ENCODE results near the gene L3MBTL3. TPM values are rescaled to one million over a fixed set of nuclear protein-coding genes. Genes with fewer than 3 reads are reported as not detected.

L3MBTL3 gene
- total and polyA plus RNA-seq, 10 of the 15 experiments (the other 5 are each of a cell fraction or from before 2014, with no cell fraction given), result 0.71 to 9.4 (median 6.2) TPM

DNA sequence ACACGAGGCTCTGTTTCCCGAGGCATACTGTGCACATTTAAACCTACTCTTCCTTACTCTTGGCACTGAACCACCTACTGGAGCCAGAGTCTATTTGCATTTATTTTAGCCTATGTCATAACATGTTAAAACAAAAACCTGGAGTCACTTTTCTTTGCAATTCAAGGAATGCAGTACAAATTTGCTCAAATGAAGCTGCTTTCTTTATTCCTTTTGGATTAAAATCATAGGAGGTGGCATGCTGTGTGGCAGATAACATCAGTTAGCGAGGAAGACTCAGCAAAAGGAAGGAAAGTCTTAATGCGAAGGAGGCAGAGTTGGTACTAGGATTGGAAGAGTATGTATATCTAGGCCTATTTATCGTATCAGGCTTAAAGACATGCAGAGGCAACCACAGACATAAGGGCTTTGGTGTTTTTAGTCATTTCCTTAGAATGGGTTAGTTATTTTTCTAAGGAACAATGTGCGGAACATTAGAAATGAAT is 111.4 kb downstream of the L3MBTL3 start:
- no peak overlapping the region for H2AFZ ChIP-seq (ENCODE audit: control insufficient read depth, low read depth, low read length)
- ChIA-PET POLR2A (no interaction called here), SMC1A (ENCODE audit: uncharacterized antibody, unreplicated experiment) (interaction anchor here (0.6 to 4.2 kb wide), 2 partner anchors 14 to 23 kb away, joined by 3 to 27 read pairs; no protein-coding TSS in a partner anchor), CTCF (interaction anchor here (0.7 to 1.6 kb wide), 4 partner anchors 9 to 109 kb away, joined by 3 to 4 read pairs (median 4); no protein-coding TSS in a partner anchor), RAD21 (ENCODE audit: unreplicated experiment) (interaction anchor here (1.2 kb wide), 1 partner anchor 14 kb away, joined by 3 read pairs; no protein-coding TSS in a partner anchor)
- H3K4me2 ChIP-seq (ENCODE audit: control insufficient read depth, insufficient read depth), result no peak overlapping the region
- no peak overlapping the region for H3K27ac ChIP-seq (ENCODE audit: control insufficient read depth, insufficient read depth)
- peaks cover 6% of the 10 kb centered on the region; the same call in 1 of the 2 replicates for H3K4me1 ChIP-seq (ENCODE audit: control insufficient read depth, insufficient read depth, low read length)
- no peak overlapping the region for H3K9ac ChIP-seq (ENCODE audit: control insufficient read depth, insufficient read depth, low read length)
- ATAC-seq (no peak), FAIRE-seq (no peak), DNase-seq (ENCODE audit: low read depth, low spot score) (no peak)
- no peaks in the 10 kb centered on the region for H3K79me2 ChIP-seq (ENCODE audit: control insufficient read depth, insufficient read depth, low read length)
- no peaks in the 10 kb centered on the region for H3K36me3 ChIP-seq (ENCODE audit: control insufficient read depth in 2 of 2, insufficient read depth in 2 of 2, low read length in 1 of 2)
- no peaks in the 10 kb centered on the region for H3K9me3 ChIP-seq (replicated peaks; ENCODE audit: control insufficient read depth, insufficient read depth, low read length)
- BruUV-seq (replicated peaks), result no TSS peak
- no peaks in the 10 kb centered on the region for H4K20me1 ChIP-seq (ENCODE audit: control insufficient read depth, insufficient read depth)
- in situ Hi-C loops (cut with MboI), result no loop called here
- no peak overlapping the region for H3K4me3 ChIP-seq
- 95% methylated on average over 6 of the region's 6 CpGs for WGBS (ENCODE audit: insufficient coverage, insufficient replicate concordance, low lambda C conversion rate, missing lambda C conversion rate)
- TF ChIP-seq RELA (IDR thresholded peaks at IDR 0.05; ENCODE audit: borderline replicate concordance, partially characterized antibody) (no peak), ZNF274 (IDR thresholded peaks at IDR 0.05; ENCODE audit: insufficient read depth, insufficient read length) (no peak), CREB1 (IDR thresholded peaks at IDR 0.05; ENCODE audit: low read depth) (no peak), SMARCA5 (IDR thresholded peaks at IDR 0.05) (no peak), CTCF (IDR thresholded peaks at IDR 0.05 in 2 of 3, conservative IDR thresholded peaks at IDR 0.05 in 1 of 3; ENCODE audit: control insufficient read depth in 2 of 3, extremely low read depth in 1 of 3, insufficient read depth in 1 of 3, low read depth in 3 of 3, low read length in 3 of 3) (no peak), EED (IDR thresholded peaks at IDR 0.05; ENCODE audit: low read depth) (no peak), YBX1 (IDR thresholded peaks at IDR 0.05) (no peak), BCL11A (IDR thresholded peaks at IDR 0.05; ENCODE audit: low read depth, low read length) (no peak), ZNF207 (IDR thresholded peaks at IDR 0.05; ENCODE audit: borderline replicate concordance) (no peak), TCF12 (IDR thresholded peaks at IDR 0.05; ENCODE audit: low read depth, low read length) (no peak), SUZ12 (IDR thresholded peaks at IDR 0.05; ENCODE audit: unreplicated experiment) (no peak), ZNF592 (IDR thresholded peaks at IDR 0.05) (no peak)
- TF ChIP-seq, protein P1, sequence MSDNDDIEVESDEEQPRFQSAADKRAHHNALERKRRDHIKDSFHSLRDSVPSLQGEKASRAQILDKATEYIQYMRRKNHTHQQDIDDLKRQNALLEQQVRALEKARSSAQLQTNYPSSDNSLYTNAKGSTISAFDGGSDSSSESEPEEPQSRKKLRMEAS (IDR thresholded peaks at IDR 0.05; ENCODE audit: low read depth, low read length), result no peak
- intact Hi-C loops (cut with micrococcal nuclease; ENCODE audit: unreplicated experiment), result loop anchor here (5.0 kb wide), 1 partner anchor 132 kb away; no protein-coding TSS in a partner anchor
- H3K27me3 ChIP-seq (replicated peaks in 1 of 2; ENCODE audit: control insufficient read depth in 2 of 2, insufficient read depth in 2 of 2, low read length in 1 of 2), result no peaks in the 10 kb centered on the region
